Measurements from ENCODE around the gene WNK1.
"Not testable (repeated sequence)": the region's sequence is repeated elsewhere in the genome, so short reads cannot be mapped to it uniquely, and the experiment has no call there.

The WNK1 gene

DNA sequence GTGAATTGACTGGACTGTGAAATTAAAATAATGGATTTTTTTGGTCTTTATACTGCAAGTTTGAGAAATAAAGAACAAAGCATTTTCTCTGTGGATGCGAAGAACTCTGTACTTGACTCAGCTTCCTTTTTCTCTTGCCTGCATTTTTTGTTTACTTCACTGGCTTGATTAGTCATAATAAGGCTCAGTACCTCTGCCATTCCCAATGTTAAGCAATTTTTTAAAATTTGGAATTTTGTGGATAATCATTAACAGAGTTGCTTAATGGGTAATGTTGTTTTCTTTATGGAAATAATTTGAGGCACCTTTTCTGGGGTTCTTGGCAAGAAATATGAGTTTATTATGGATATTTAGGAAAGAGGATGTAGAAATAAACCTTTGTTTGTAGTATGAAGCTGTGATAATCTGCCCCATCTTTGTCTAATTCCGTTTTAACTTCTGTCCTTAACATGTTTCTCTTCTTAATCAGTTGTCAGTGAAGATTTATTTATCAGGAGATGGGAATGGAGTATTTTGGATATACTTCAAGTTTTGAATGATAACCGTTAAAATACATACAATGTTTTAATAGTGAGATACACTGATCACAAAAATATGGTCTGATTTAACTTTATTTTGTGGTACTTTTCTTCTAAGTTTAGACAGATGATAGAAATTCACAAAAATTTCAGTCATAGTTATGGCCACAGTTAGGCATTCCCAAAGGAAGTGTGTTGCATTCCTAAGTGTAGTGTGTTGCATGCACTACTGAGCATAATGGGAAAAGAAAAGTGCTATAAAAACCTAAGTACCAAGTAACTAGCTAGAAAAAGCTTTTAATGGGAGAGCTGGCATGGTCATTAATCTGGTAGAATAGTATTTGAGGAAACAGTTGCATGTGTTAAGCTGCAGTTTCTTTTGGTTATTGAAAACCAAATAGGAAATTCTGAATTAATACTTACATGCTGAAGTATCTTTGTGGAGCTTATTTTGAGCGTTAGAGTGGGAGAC is 27.7 kb downstream of the WNK1 start:
- no peak for DNase-seq (ENCODE audit: low read depth)

GRCh38 chr12:780750-781379 is 28.5 kb downstream of the WNK1 start:
- no peak for DNase-seq (ENCODE audit: low read depth)

- DNase-seq (ENCODE audit: low read depth) = no peak
Measured at GRCh38 chr12:785706-786105, 33.3 kb downstream of the WNK1 start.

- DNase-seq (ENCODE audit: low read depth) = no peak
Measured at GRCh38 chr12:788288-788687, 35.9 kb downstream of the WNK1 start.

DNA sequence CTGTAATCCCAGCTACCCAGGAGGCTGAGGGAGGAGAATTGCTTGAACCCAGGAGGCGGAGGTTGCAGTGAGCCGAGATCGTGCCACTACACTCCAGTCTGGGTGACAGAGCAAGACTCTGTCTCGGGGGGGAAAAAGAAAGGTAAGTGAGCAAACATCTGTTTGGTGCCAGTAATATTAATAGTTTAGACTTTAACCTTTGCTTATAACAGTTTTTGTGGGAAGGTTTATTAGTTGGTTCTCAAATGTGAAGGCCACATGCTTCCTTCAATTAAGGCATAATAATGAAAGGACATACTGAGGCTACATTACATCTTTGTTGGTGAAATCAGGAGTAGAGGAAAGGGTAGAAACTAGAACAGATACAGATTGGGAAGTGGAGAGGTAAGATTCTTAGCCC is 36.4 kb downstream of the WNK1 start:
- DNase-seq (ENCODE audit: low read depth) = not testable (repeated sequence)

DNA sequence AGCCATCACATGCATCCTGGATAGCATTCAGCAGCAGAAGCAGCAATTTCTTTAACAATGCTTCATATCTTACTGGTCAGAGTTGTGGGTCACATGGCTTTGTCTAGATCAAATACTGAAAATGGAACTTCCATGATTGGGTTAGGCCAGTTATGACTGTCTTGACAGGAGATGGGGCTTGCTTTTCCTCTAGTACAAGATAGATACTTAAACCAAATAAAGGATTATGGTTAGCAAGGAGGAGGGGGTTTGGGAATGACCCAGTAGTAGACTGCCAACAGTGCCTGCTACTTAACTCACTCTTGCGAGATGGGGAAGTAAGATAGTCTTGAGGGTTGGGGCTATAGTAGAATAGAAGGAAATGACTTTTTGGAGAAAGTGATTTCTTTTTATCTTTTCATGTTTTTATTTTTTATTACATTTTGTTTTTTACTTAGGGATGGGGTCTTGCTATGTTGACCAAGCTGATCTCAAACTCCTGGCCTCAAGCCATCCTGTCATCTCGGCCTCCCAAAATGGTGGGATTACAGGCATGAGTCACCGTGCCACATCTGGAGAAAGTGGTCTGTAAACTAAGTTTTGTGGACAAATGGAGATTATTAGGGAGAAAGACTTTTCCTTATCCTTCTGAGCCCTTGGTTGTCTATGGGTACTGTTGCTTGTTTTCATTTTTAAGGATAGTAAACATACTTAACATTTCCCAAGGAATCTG is 37.6 kb downstream of the WNK1 start:
- DNase-seq (ENCODE audit: low read depth) = no peak

GRCh38 chr12:790608-791007 is 38.2 kb downstream of the WNK1 start:
- no peak for DNase-seq (ENCODE audit: low read depth)

- DNase-seq (ENCODE audit: low read depth) = no peak
Measured at GRCh38 chr12:793037-793436, 40.7 kb downstream of the WNK1 start.

DNA sequence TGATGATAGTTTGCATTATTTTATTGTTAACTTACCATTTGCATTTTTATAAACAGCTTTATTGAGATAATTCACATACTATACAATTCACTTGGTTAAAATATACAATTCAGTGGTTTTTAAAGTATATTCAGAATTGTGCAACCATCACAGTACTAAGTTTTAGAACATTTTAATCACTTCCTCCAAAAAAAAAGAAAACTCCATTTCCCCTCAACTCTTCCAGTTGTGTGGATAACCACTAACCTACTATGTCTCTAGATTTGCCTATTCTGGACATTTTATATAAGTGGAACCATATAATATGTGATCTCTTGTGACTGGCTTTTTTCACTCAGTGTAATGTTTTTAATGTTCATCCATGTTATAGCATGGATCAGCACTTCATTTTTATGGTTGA is 41.3 kb downstream of the WNK1 start:
- no peak for DNase-seq (ENCODE audit: low read depth)

DNA sequence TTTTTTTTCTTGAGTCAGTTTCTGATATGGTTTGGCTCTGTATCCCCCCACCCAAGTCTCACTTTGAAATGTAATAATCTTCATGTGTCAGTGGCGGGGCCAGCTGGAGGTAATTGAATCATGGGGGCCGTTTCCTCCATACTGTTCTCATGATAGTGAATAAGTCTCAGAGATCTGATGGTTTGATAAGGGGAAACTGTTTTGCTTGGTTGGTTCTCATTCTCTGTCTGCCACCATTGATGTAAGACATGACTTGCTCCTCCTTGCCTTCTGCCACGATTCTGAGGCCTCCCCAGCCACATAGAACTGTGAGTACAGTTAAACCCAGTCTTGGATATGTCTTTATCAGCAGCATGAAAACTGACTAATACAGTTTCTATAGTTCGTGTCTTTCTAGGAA is 42.9 kb downstream of the WNK1 start:
- DNase-seq (ENCODE audit: low read depth) = no peak

- no peak for DNase-seq (ENCODE audit: low read depth)
Measured at GRCh38 chr12:800401-800800, 48.0 kb downstream of the WNK1 start.

DNA sequence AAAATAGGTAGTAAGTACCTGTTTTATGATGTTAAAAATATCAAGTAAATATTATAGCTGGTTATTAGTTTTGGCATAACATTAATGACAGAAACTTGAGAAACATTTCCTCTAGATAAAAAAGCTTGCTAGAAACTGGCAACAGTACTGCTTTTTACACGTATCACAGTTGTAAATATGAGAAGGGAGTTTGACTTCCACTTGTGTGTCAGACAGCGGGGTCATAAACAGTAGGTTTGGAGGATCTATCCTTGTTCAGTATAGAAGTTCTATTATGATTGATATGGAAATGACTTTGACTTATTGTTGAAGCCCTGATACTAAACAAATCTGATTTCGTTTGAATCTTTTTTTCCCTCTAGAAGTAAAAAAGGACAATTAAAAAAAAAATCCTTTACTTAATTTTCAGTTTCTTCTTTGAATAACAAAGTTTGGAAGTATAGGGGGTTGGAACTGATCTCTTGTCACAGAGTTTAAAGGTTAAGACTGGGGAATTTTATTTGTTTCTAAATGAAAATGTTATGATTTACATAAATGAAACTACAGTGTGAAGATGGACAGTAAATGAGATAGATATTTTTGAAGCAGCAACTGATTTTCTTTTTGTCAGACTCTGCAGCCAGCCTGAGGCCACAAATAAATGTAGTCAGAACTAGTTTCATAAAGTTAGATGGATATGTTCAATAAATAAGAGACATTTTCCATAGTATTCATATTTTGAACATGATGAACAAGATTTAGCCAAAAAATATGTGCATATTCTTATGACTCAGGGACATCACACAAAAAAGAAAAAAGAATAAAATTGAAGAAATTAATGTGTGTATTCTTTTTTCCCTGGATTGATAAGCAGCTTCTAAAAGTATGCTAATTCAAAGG is 50.1 kb downstream of the WNK1 start:
- no peak for DNase-seq (ENCODE audit: low read depth)

- no peak for DNase-seq (ENCODE audit: low read depth)
Measured at GRCh38 chr12:805022-805632, 52.7 kb downstream of the WNK1 start.

GRCh38 chr12:806200-806791 is 53.9 kb downstream of the WNK1 start:
- DNase-seq (ENCODE audit: low read depth) = no peak

DNA sequence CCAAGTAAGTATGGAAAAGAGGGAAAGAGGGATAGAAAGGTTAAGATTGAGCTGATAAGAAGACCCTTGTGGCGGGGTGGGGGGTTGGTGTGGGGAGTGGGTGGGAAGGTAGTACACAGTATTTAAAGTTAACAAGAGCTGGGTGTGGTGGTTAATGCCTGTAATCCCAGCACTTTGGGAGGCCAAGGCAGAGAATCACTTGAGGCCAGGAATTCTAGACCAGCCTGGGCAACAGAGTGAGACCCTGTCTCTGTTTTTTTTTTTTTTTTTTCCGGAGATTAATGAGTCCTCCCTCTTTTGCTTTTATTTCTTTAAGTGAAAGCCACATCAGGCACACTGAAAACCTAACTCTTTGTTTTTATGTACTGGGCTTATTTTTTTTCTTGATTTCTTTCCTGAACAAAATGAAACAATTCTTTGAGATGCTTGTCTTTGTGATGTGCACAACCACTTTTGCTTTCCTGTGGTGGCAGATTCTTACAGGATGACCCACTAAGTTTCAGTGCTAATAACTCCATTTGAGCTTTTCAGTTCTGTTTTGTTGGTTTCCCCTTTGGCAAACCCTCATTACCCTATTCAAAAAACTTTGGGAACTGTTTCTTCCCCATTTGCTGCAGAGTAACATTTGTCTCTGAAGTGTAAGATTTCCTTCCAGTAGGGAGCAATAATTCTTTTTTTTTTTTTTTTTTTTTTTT is 54.8 kb downstream of the WNK1 start:
- no peak for DNase-seq (ENCODE audit: low read depth)

DNA sequence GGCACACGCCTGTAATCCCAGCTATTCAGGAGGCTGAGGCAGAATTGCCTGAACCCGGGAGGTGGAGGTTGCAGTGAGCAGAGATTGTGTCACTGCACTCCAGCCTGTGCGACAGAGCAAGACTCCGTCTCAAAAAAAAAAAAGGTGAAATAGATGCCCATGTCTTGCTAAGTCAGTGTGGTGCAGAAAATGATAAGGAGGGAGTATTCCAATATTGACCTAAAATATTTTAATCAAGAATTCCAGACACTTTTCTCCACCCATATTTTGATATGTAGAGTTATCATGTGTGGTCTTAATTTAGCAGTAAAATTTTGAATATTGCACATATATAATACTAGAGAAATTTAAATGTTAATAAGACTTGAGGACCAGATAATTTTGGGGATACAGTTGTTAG is 57.7 kb downstream of the WNK1 start:
- no peak for DNase-seq (ENCODE audit: low read depth)

DNA sequence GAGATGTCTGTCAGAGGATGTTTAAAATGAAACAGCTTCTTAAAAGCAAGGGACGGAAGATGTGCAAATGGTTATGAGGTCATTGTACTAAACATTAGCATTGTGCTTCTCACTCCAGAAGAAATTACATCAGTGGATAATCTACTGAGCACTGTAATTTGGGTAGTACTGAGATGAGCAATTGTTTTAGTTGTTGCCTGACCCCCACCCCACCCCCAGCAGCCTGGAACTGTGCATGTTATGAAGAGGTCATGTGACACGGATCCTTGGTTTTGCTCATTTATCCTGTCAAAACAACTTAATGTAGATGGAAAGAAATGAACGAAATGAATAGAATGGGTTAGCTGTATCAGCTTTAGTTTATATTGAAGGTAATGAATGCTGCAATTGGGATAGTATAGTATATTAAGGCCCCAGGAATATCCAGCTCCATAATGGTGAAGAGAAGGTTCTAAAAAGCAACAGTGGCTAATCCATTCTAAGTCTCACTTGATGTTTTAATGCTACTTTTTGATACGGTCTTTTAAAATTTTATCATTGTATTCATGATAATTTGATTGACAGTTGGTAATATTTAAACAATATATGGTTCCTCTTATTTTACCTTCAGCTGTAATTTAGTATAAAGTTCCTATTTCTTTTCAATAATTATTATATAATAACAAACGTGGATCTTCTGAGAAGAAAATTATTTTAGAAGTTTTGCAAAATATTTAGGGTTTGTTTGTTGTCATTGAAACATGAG is 58.5 kb downstream of the WNK1 start:
- DNase-seq (ENCODE audit: low read depth) = no peak

GRCh38 chr12:812950-813349 is 60.6 kb downstream of the WNK1 start:
- no peak for DNase-seq (ENCODE audit: low read depth)

DNA sequence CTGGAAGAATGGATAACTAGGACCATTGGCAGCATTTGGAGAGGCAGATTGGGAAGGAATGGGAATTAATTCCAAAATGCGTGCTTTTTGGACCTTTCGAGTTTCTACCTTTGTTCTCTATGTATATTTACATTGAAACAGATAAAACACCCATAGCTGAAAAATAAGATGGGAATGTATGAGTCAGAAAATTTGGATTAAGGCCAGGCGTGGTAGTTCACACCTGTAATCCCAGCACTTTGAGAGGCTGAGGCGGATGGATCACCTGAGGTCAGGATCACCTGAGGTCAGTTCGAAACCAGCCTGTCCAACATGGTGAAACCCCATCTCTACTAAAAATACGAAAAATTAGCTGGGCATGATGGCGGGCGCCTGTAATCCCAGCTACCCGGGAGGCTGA is 65.1 kb downstream of the WNK1 start:
- DNase-seq (ENCODE audit: low read depth) = not testable (repeated sequence)
